ENCODE data around the gene SQSTM1. TPM values are rescaled to one million over a fixed set of nuclear protein-coding genes. Genes with fewer than 3 reads are reported as not detected.

Gene SQSTM1
- total RNA-seq, 4 donors from 2014 or later: 94.7 to 874 (median 439) TPM

DNA sequence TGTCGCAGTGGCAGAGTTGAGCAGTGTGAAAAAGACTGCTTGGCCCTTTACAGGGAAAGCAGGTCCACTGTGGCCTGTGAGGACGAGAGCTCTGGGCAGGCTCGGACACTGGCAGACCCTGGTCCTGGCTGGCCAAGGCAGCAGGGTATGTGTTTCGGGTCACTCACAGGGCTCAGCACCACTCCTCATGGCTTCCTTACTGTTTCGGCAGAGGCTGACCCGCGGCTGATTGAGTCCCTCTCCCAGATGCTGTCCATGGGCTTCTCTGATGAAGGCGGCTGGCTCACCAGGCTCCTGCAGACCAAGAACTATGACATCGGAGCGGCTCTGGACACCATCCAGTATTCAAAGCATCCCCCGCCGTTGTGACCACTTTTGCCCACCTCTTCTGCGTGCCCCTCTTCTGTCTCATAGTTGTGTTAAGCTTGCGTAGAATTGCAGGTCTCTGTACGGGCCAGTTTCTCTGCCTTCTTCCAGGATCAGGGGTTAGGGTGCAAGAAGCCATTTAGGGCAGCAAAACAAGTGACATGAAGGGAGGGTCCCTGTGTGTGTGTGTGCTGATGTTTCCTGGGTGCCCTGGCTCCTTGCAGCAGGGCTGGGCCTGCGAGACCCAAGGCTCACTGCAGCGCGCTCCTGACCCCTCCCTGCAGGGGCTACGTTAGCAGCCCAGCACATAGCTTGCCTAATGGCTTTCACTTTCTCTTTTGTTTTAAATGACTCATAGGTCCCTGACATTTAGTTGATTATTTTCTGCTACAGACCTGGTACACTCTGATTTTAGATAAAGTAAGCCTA lies 15.7 kb downstream of the SQSTM1 start:
- no peak for DNase-seq
- intact Hi-C loops (cut with DNase I; ENCODE audit: low total_unique reads): no loop called here
- Histone ChIP-seq H3K27me3 (no peaks in the 10 kb centered on the region), H3K27ac (no peak overlapping the region), H3K4me3 (no peak overlapping the region), H3K36me3 (no peaks in the 10 kb centered on the region), H3K4me1 (no peaks in the 10 kb centered on the region), H3K9me3 (no peaks in the 10 kb centered on the region)
- TF ChIP-seq POLR2A (IDR thresholded peaks at IDR 0.05): no peak
- TF ChIP-seq, protein P1, sequence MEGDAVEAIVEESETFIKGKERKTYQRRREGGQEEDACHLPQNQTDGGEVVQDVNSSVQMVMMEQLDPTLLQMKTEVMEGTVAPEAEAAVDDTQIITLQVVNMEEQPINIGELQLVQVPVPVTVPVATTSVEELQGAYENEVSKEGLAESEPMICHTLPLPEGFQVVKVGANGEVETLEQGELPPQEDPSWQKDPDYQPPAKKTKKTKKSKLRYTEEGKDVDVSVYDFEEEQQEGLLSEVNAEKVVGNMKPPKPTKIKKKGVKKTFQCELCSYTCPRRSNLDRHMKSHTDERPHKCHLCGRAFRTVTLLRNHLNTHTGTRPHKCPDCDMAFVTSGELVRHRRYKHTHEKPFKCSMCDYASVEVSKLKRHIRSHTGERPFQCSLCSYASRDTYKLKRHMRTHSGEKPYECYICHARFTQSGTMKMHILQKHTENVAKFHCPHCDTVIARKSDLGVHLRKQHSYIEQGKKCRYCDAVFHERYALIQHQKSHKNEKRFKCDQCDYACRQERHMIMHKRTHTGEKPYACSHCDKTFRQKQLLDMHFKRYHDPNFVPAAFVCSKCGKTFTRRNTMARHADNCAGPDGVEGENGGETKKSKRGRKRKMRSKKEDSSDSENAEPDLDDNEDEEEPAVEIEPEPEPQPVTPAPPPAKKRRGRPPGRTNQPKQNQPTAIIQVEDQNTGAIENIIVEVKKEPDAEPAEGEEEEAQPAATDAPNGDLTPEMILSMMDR (IDR thresholded peaks at IDR 0.05): no peak

DNA sequence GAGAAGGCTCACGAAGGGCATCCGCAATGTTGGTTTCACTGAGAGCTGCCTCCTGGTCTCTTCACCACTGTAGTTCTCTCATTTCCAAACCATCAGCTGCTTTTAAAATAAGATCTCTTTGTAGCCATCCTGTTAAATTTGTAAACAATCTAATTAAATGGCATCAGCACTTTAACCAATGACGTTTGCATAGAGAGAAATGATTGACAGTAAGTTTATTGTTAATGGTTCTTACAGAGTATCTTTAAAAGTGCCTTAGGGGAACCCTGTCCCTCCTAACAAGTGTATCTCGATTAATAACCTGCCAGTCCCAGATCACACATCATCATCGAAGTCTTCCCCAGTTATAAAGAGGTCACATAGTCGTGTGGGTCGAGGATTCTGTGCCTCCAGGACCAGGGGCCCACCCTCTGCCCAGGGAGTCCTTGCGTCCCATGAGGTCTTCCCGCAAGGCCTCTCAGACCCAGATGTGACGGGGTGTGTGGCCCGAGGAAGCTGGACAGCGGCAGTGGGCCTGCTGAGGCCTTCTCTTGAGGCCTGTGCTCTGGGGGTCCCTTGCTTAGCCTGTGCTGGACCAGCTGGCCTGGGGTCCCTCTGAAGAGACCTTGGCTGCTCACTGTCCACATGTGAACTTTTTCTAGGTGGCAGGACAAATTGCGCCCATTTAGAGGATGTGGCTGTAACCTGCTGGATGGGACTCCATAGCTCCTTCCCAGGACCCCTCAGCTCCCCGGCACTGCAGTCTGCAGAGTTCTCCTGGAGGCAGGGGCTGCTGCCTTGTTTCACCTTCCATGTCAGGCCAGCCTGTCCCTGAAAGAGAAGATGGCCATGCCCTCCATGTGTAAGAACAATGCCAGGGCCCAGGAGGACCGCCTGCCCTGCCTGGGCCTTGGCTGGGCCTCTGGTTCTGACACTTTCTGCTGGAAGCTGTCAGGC lies 16.6 kb downstream of the SQSTM1 start:
- no peak for TF ChIP-seq POLR2A (IDR thresholded peaks at IDR 0.05)
- TF ChIP-seq, protein P1 (IDR thresholded peaks at IDR 0.05): no peak
- intact Hi-C loops (cut with DNase I; ENCODE audit: low total_unique reads): no loop called here
- DNase-seq: no peak
- no peaks in the 10 kb centered on the region for H3K4me1 ChIP-seq
- no peak overlapping the region for H3K4me3 ChIP-seq
- no peaks in the 10 kb centered on the region for H3K9me3 ChIP-seq
- no peak overlapping the region for H3K27ac ChIP-seq
- no peaks in the 10 kb centered on the region for H3K36me3 ChIP-seq
- H3K27me3 ChIP-seq: no peaks in the 10 kb centered on the region

DNA sequence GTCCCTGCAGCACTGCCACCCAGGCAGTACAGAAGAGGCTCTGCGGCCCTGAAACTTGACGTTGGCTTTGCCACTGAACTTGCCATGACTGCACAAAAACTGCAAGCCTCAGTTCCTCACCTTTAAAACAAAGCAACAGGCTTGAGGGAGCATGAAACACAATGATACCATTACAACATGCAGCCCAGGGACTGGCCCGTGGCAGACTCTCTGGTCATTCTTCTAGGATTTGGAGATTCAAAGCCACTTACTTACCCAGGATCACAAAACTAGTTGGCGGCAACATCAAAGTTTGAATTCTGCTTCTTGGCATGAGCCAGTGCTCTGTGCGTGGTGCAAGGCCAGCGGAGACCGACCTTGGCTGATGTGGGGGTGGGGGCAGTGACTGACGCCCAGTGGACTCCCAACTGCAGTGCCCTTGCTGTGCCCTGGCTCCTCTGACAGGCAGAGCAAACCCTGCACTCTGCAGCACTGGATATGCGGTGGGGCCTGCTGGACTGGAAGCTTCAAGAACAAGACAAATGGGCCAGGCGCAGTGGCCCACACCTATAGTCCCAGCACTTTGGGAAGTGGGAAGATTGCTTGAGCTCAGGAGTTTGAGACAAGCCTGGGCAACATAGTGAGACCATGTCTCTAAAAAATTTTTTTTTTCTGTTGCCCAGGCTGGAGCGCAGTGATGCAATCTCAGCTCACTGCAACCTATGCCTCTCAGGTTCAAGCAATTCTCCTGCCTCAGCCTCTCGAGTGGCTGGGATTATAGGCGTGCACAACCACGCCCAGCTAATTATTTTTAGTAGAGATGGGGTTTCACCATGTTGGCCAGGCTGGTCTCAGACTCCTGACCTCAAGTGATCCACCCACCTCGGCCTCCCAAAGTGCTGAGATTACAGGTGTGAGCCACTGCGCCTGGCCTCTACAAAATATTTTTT lies 18.9 kb downstream of the SQSTM1 start:
- no peak for TF ChIP-seq POLR2A (IDR thresholded peaks at IDR 0.05)
- TF ChIP-seq, protein P1 (IDR thresholded peaks at IDR 0.05): no peak
- DNase-seq: no peak
- no peak overlapping the region for H3K4me3 ChIP-seq
- no peaks in the 10 kb centered on the region for H3K4me1 ChIP-seq
- H3K9me3 ChIP-seq: no peaks in the 10 kb centered on the region
- H3K36me3 ChIP-seq: no peaks in the 10 kb centered on the region
- no peak overlapping the region for H3K27ac ChIP-seq
- H3K27me3 ChIP-seq: no peaks in the 10 kb centered on the region
- intact Hi-C loops (cut with DNase I; ENCODE audit: low total_unique reads): no loop called here

DNA sequence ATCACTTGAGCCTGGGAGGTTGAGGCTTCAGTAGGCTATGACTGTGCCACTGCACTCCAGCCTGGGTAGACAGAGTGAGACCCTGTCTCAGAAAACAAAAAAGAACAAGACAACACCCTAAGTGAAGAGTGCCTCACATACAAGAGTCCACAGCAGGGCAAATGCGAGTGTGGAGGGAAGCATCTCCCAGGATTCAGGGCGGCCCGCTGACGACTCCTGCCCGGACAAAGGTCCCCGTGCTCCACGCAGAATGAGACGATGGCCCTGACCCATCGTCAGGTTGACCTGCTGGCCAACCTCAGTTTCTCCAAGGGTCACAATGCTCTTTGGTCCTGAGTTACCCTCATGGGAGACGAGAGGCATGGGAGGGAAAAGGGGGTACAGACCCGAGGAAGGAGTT lies 19.6 kb downstream of the SQSTM1 start:
- Histone ChIP-seq H3K27ac (no peak overlapping the region), H3K4me1 (no peaks in the 10 kb centered on the region), H3K27me3 (no peaks in the 10 kb centered on the region), H3K4me3 (no peak overlapping the region), H3K9me3 (peaks cover 0 to 2% of the 10 kb centered on the region in 2 donors), H3K36me3 (no peaks in the 10 kb centered on the region)
- TF ChIP-seq, protein P1 (IDR thresholded peaks at IDR 0.05): no peak
- no peak for TF ChIP-seq POLR2A (IDR thresholded peaks at IDR 0.05)
- DNase-seq: no peak
- intact Hi-C loops (cut with DNase I; ENCODE audit: low total_unique reads): no loop called here
